Keratinocyte (primary cell): ENCODE data around the gene SYNJ2. TPM values are rescaled to one million over a fixed set of nuclear protein-coding genes. Genes with fewer than 3 reads are reported as not detected.

Source experiments
- DNase-seq: peaks from one replicate; pipeline ENCODE4 v3.0.0-alpha.2; 2011; ENCODE audit warnings: low read depth, missing footprints, low spot score
- FAIRE-seq: peaks from 2 replicates; lab custom pipeline; 2011; peaks lifted over from hg19 to GRCh38; lab: Jason Lieb, UNC
- H2AFZ ChIP-seq: 2 replicates; pipeline ENCODE4 v1.6.0; 2012; ENCODE audit warnings: low read length, control low read depth, inconsistent platforms; ENCODE audit not compliant: control insufficient read depth
- H3K27ac ChIP-seq: 2 replicates; pipeline ENCODE4 v1.5.1; 2011; ENCODE audit warnings: low read length; ENCODE audit not compliant: control insufficient read depth, insufficient read depth
- H3K27me3 ChIP-seq: 3 replicates; pipeline ENCODE4 v1.6.0; 2011; ENCODE audit warnings: low read length; ENCODE audit not compliant: control insufficient read depth, insufficient read depth; ENCODE audit errors: extremely low read depth
- H3K36me3 ChIP-seq, 2 experiments: 2 replicates in 1 of 2; 3 replicates in 1 of 2; pipeline ENCODE4 v1.5.1; 2011; ENCODE audit warnings: low read length in 2 of 2, mild to moderate bottlenecking in 1 of 2; ENCODE audit not compliant: control insufficient read depth in 2 of 2, insufficient read depth in 2 of 2; ENCODE audit errors: extremely low read depth in 1 of 2
- H3K4me1 ChIP-seq: 3 replicates; pipeline ENCODE4 v1.5.1; 2011; ENCODE audit warnings: low read length; ENCODE audit not compliant: control insufficient read depth, insufficient read depth; ENCODE audit errors: extremely low read depth
- H3K4me2 ChIP-seq: 3 replicates; pipeline ENCODE4 v1.6.0; 2011; ENCODE audit warnings: low read depth, low read length; ENCODE audit not compliant: control insufficient read depth, insufficient read depth; ENCODE audit errors: extremely low read depth
- H3K4me3 ChIP-seq, 3 experiments: fragments of 200-600 bp in 1 of 3; sonication (generic) in 1 of 3; 2 replicates in 2 of 3; 3 replicates in 1 of 3; pipeline ENCODE4 v1.5.1; 2011 to 2016; ENCODE audit warnings: low read length in 3 of 3, mild to moderate bottlenecking in 3 of 3, control low read depth in 2 of 3, inconsistent platforms in 1 of 3, low read depth in 1 of 3, mixed read lengths in 1 of 3, mixed run types in 1 of 3, moderate library complexity in 1 of 3; ENCODE audit not compliant: control insufficient read depth in 2 of 3, insufficient read depth in 2 of 3; ENCODE audit errors: extremely low read depth in 1 of 3
- H3K79me2 ChIP-seq: 2 replicates; pipeline ENCODE4 v1.6.0; 2012; ENCODE audit warnings: low read length; ENCODE audit not compliant: control insufficient read depth, insufficient read depth
- H3K9ac ChIP-seq: 3 replicates; pipeline ENCODE4 v1.6.0; 2011; ENCODE audit warnings: low read length; ENCODE audit not compliant: control insufficient read depth, insufficient read depth; ENCODE audit errors: extremely low read depth
- H3K9me1 ChIP-seq: 3 replicates; pipeline ENCODE4 v1.6.0; 2011; ENCODE audit warnings: low read length; ENCODE audit not compliant: control insufficient read depth, insufficient read depth; ENCODE audit errors: extremely low read depth
- H3K9me3 ChIP-seq: 2 replicates; pipeline ENCODE4 v1.5.1; 2012; ENCODE audit warnings: low read depth, low read length; ENCODE audit not compliant: control insufficient read depth
- H4K20me1 ChIP-seq: 3 replicates; pipeline ENCODE4 v1.6.0; 2011; ENCODE audit warnings: low read length; ENCODE audit not compliant: control insufficient read depth, insufficient read depth; ENCODE audit errors: extremely low read depth
- CTCF ChIP-seq, 3 experiments: IDR thresholded peaks in 1 of 3; conservative IDR thresholded peaks in 1 of 3; optimal IDR thresholded peaks in 1 of 3; 2 replicates in 2 of 3; 3 replicates in 1 of 3; pipeline versions ENCODE3 to v1.5.1; 2011; ENCODE audit warnings: low read length in 3 of 3, mild to moderate bottlenecking in 3 of 3, moderate library complexity in 2 of 3, control low read depth in 1 of 3, inconsistent platforms in 1 of 3; ENCODE audit not compliant: insufficient read depth in 2 of 3; ENCODE audit errors: extremely low read depth in 1 of 3
- EZH2 ChIP-seq: IDR thresholded peaks from one replicate; pipeline ENCODE4 v1.6.1; 2012; ENCODE audit warnings: inconsistent platforms, mild to moderate bottlenecking, low read length, moderate library complexity
- dilution Hi-C: fragments of 300-500 bp; cut with MboI; formaldehyde crosslinking; loops from one replicate; pipeline ENCODE4 v1.7.0; 2020; ENCODE audit warnings: low sequenced_read_pairs; ENCODE audit not compliant: extremely low pct_ligation_motif_present
- polyA plus RNA-seq, 5 experiments: library from polyadenylated mRNA; depleted of rRNA in 3 of 5; stranded (reverse) in 3 of 5; stranded (forward) in 1 of 5; unstranded in 1 of 5; fragments of >200 nt; gene quantifications; 1 replicate in 1 of 5; 2 replicates in 3 of 5; 3 replicates in 1 of 5; pipeline versions ENCODE4 v1.2.1 to v1.2.3, GENCODE V29; 2011 to 2012; ENCODE audit warnings: missing spikeins in 2 of 5, low read depth in 1 of 5, low replicate concordance in 1 of 5

The SYNJ2 gene
- polyA plus RNA-seq, 1 donor (not counting 4 experiments of a cell fraction or from before 2014, with no cell fraction given): 8.6 TPM

GRCh38 chr6:157984128-157984527 lies 2.5 kb downstream of the SYNJ2 start:
- Histone ChIP-seq H2AFZ (no peak overlapping the region), H3K79me2 (peaks cover 56% of the 10 kb centered on the region), H3K27me3 (no peaks in the 10 kb centered on the region), H3K9ac (no peak overlapping the region), H3K27ac (no peak overlapping the region), H3K9me1 (no peaks in the 10 kb centered on the region), H3K36me3 (no peaks in the 10 kb centered on the region), H3K4me3 (no peak overlapping the region), H3K4me2 (no peak overlapping the region), H3K4me1 (peaks cover 22% of the 10 kb centered on the region), H3K9me3 (no peaks in the 10 kb centered on the region), H4K20me1 (peaks cover 2% of the 10 kb centered on the region)
- TF ChIP-seq EZH2: no peak
- TF ChIP-seq CTCF (optimal IDR thresholded peaks at IDR 0.05 in 1 of 3, IDR thresholded peaks at IDR 0.05 in 1 of 3, conservative IDR thresholded peaks at IDR 0.05 in 1 of 3; ENCODE audit: extremely low read depth in 1 of 3, insufficient read depth in 2 of 3, low read length in 3 of 3): no peak
- DNase-seq: no peak
- dilution Hi-C loops: no loop called here
- no peak for FAIRE-seq

- H3K9me3 ChIP-seq: no peaks in the 10 kb centered on the region
- no peak overlapping the region for H3K27ac ChIP-seq
- DNase-seq: no peak
- dilution Hi-C loops: no loop called here
- H3K9me1 ChIP-seq: peaks cover 3% of the 10 kb centered on the region
- H3K9ac ChIP-seq: no peak overlapping the region
- H3K4me2 ChIP-seq: no peak overlapping the region
- peaks cover 59% of the 10 kb centered on the region for H3K79me2 ChIP-seq
- H3K36me3 ChIP-seq: no peaks in the 10 kb centered on the region
- H3K4me3 ChIP-seq: no peak overlapping the region
- TF ChIP-seq CTCF (optimal IDR thresholded peaks at IDR 0.05 in 1 of 3, IDR thresholded peaks at IDR 0.05 in 1 of 3, conservative IDR thresholded peaks at IDR 0.05 in 1 of 3; ENCODE audit: extremely low read depth in 1 of 3, insufficient read depth in 2 of 3, low read length in 3 of 3) (no peak), EZH2 (no peak)
- no peak overlapping the region for H2AFZ ChIP-seq
- H3K27me3 ChIP-seq: no peaks in the 10 kb centered on the region
- no peak for FAIRE-seq
- peaks cover 26% of the 10 kb centered on the region for H3K4me1 ChIP-seq
- peaks cover 2% of the 10 kb centered on the region for H4K20me1 ChIP-seq
Measured at GRCh38 chr6:157984686-157985225, 3.1 kb downstream of the SYNJ2 start.
